Stimulated activated CD4-positive, alpha-beta T cell treated with anti-CD3 and anti-CD28 coated beads, Interleukin-2, amount 100 ng/mL, for 24 hours (primary cell): ENCODE data around the gene YDJC.
A peak's percentile ranks its signal among the peaks of the same experiment; 100 is the strongest.
"Not testable (repeated sequence)": the region's sequence is repeated elsewhere in the genome, so short reads cannot be mapped to it uniquely, and the experiment has no call there.

Experiments
- DNase-seq, 2 donors: peaks; one replicate each; pipeline ENCODE4 v3.0.0-alpha.2; 2020

The YDJC gene

GRCh38 chr22:21602579-21602978, 27.2 kb downstream of the YDJC start:
- no peak for DNase-seq

GRCh38 chr22:21599053-21599893, 30.5 kb downstream of the YDJC start:
- DNase-seq, result no peak

GRCh38 chr22:21598302-21598701, 31.5 kb downstream of the YDJC start:
- no peak for DNase-seq

DNA sequence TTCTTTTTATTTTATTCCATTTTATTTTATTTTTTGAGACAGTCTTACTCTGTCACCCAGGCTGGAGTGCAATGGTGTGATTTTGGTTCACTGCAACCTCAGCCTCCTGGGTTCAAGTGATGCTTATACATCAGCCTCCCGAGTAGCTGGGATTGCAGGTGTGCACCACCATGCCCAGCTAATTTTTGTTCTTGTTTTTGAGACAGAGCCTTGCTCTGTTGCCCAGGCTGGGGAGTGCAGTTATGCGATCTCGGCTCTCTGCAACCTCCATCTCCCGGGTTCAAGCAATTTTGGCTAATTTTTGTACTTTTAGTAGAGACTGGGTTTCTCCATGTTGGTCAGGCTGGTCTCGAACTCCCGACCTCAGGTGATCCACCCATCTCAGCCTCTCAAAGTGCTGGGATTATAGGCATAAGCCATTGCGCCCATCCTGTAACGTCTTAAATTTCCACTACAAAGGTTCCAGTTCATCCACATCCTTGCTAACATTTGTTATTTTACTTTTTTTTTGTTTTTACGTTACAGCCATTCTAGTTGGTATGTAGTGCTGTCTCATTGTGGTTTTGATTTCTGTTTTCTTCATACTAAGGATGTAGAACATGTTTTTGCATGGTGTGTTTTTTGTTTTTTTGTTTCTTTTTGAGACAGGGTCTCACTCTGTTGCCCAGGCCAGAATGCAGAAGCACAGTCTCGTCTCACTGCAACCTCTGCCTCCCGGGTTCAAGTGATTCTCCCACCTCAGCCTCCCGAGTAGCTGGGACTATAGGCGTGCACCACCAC, 33.3 kb downstream of the YDJC start:
- not testable (repeated sequence) for DNase-seq

DNA sequence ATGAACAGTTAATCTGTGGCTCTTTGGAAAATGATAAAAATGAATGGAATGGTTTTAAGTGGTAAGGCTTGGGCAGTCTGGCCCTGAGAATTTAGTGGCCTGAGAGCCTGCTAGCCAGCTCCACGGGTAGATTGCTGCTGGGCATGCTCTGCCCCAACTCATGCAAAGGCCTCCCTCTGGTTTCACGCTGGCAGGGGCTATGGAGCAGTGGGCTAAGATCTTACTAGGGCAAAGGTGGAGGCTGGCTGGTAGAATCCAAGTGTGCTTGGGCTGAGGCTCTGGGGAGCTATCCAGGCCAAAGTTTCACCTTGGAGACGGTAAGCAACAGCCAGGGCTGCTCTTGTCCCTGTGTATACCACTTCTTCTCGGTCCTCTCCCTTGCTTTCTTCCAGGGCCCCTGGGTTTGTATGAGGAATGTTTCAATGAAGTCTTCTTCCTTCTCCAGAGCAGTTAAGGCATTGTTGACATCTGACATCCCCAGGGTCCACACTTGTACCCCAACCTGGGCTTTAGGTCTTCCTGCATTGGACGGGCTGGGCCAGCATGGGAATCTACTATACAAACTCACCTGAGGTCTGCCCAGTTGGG, 34.9 kb downstream of the YDJC start:
- DNase-seq, result no peak

GRCh38 chr22:21593406-21594232, 36.2 kb downstream of the YDJC start:
- DNase-seq, result no peak

- DNase-seq, result no peak
Observed at GRCh38 chr22:21592422-21592821, 37.4 kb downstream of the YDJC start.

DNA sequence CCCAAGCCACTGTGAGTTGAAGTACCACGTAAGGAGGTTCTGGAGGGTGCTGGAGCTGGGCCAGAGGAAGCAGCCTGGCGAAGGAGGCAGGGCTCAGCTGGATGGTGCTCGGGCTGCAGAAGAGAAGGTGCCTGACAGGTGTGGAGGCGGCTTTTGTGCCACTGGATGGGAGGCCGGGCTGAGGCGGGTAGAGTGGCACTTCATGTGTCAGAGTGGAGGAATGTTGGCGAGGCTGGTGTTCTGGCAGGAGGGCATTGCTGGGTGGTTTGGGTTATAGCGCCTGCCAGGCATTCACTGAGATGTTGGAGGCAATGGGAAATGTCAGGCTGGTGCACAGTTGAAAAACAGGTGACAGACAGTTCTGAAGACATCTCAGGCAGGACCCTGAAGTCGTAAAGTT, 38.1 kb downstream of the YDJC start:
- DNase-seq, result no peak

DNA sequence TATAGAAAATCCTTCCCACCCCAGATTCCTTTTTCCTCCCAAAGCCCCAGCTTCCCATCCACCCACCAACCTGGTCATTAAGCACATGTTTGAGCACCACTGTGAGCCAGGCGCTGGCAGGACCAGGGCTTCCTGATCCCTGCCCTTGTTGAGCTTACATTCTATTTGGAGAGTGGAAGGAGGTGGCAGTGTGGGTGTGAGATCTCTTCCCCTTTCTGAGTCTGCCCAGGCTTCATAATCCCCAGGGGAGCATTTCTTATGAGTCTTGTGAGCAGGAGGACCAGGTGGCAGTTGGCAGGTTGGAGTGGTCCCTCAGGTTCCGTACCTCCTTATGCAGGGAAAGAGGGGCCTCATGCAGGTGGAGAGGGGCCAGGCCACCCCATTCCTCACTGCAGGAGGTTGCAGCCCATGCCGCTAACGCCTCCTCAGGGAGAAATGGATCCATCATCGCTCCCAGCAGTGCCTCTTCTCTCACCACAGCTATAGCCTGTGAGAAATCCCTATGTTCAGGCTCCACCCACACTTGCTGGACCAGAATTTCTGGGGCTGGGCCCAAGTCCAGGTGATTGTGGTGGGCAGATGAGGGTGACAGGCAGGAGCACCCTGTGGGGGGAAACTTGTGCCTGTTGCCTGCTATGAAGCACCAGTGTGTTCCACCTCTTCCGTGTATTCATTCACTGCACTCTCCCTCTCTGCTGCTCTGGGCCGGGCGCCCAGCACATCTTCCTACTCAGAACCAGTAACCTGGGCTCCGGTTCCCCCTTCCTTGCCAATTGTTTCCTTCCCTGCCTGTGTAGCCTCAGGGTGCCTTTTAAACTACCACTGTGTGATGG, 38.8 kb downstream of the YDJC start:
- no peak for DNase-seq

- DNase-seq, result no peak
Observed at GRCh38 chr22:21589396-21589795, 40.4 kb downstream of the YDJC start.

DNA sequence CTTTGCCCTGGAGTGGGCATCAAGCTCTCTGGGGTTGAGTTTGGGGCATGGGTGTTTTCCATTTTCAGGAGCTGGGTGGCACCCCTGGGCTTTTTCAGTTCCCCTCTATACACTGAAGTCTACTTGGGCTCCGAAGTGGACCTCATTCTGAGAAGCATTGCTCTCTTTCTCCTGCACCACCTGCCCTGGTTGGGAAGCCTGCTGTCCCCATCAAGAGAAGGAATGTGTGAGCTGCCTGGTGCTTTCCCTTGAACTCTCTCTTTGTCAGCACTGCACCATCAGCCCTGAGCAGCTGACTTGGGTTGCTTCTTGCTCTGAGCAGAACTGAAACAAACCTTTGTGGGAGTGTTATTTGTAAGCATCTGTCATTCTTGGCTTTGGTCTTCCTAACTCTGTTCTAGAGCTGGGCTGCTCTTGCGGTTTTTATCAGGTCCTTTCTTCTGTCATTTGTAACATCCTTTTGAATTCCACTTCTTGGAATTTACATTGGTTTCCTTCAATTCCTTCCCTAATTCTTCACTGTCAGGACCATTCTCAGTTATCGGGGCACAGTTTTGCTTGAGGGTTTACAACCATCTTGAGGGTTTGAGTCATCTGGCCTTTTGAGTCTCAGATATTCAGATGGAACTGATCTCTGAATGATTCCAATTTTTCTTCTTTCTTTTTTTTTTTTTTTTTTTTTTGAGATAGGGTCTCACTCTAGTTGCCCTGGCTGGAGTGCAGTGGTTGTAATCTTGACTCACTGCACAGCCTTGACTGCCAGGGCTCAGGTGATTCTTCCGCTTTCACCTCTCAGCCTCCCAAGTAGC, 41.8 kb downstream of the YDJC start:
- DNase-seq, result peak; percentile 56 to 58

GRCh38 chr22:21585389-21585788, 44.4 kb downstream of the YDJC start:
- no peak for DNase-seq

GRCh38 chr22:21582801-21583740, 46.8 kb downstream of the YDJC start:
- DNase-seq, result no peak

- DNase-seq, result not testable (repeated sequence)
Observed at GRCh38 chr22:21581009-21581713, 48.7 kb downstream of the YDJC start.

GRCh38 chr22:21580623-21581007, 49.2 kb downstream of the YDJC start:
- DNase-seq, result not testable (repeated sequence)

GRCh38 chr22:21579474-21579851, 50.4 kb downstream of the YDJC start:
- DNase-seq, result no peak
